Mucosa of descending colon (tissue), 3 donors: ENCODE measurements around the gene JMJD1C. TPM values are rescaled to one million over a fixed set of nuclear protein-coding genes. Genes with fewer than 3 reads are reported as not detected.

Experiments used
- ATAC-seq: fragments of 200-7000 bp; cut with Tn5 transposase; one replicate; pipeline ENCODE4 v1.9.1; 2020; ENCODE audit warnings: mild to moderate bottlenecking, moderate library complexity
- DNase-seq, 3 donors: peaks; one replicate each; pipeline ENCODE4 v3.0.0-alpha.2; 2020
- H3K36me3 ChIP-seq: fragments of 200-600 bp; one replicate; pipeline ENCODE4 v1.8.0; 2021; ENCODE audit warnings: low read depth, mild to moderate bottlenecking
- H3K4me1 ChIP-seq: fragments of 200-600 bp; one replicate; pipeline ENCODE4 v1.8.0; 2021; ENCODE audit warnings: low read depth, mild to moderate bottlenecking
- H3K4me3 ChIP-seq: fragments of 200-600 bp; one replicate; pipeline ENCODE4 v1.8.0; 2021; ENCODE audit warnings: mild to moderate bottlenecking
- H3K9me3 ChIP-seq: fragments of 200-600 bp; one replicate; pipeline ENCODE4 v1.8.0; 2021; ENCODE audit warnings: mild to moderate bottlenecking
- intact Hi-C, 2 donors: fragments of 100-400 bp; cut with DNase I in 1 of 2; cut with micrococcal nuclease in 1 of 2; formaldehyde crosslinking; loops; one replicate each; pipeline versions ENCODE4 v1.11.0 to v1.11.1; 2022; cut with DNase I, micrococcal nuclease
- total RNA-seq, 3 donors: library from RNA; stranded (reverse); fragmentation: NEBNext Ultra II Directional in 2 of 3; extraction: Animal tissue kit (Norgen Biotek cat#: 25700) in 2 of 3; gene quantifications; one replicate each; pipeline versions ENCODE4 v1.2.1 to v1.2.4, GENCODE V29; 2021 to 2023
- TF ChIP-seq, protein P1 (sequence below): fragments of 200-600 bp; IDR thresholded peaks from one replicate; pipeline ENCODE4 v1.8.0; 2022; ENCODE audit warnings: antibody characterized with exemption, mild to moderate bottlenecking
- donor health status: DM: no; HTN: no; CAD: no; lungs with moderate emphysema.
- donor health status: DM: no; HTN: no; CAD: no.
- donor health status: DM: no; HTN: yes; CAD: no.

JMJD1C gene
- total RNA-seq, 3 donors from 2014 or later = 54.1 to 83.8 (median 82.1) TPM

DNA sequence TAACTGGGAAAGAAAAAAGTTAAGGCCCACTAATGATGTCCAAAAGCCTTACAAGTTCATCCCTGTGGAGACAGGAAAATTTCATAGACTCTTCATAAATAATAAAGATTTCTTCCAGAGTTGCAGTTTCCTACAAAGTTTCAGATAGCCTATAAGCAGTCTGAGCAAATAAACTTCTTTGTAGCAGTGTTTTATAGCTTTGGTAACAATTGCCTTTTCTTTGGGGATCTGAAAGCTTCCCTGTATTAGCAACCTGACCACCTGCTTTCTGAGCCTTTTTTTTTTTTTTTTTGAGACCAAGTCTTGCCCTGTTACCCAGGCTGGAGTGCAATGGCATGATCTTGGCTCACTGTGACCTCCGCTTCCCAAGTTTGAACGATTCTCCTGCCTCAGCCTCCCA, 182.7 kb downstream of the JMJD1C start:
- intact Hi-C loops = no loop called here
- H3K4me1 ChIP-seq = no peaks in the 10 kb centered on the region
- no peak overlapping the region for H3K4me3 ChIP-seq
- TF ChIP-seq, protein P1, sequence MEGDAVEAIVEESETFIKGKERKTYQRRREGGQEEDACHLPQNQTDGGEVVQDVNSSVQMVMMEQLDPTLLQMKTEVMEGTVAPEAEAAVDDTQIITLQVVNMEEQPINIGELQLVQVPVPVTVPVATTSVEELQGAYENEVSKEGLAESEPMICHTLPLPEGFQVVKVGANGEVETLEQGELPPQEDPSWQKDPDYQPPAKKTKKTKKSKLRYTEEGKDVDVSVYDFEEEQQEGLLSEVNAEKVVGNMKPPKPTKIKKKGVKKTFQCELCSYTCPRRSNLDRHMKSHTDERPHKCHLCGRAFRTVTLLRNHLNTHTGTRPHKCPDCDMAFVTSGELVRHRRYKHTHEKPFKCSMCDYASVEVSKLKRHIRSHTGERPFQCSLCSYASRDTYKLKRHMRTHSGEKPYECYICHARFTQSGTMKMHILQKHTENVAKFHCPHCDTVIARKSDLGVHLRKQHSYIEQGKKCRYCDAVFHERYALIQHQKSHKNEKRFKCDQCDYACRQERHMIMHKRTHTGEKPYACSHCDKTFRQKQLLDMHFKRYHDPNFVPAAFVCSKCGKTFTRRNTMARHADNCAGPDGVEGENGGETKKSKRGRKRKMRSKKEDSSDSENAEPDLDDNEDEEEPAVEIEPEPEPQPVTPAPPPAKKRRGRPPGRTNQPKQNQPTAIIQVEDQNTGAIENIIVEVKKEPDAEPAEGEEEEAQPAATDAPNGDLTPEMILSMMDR = no peak
- no peaks in the 10 kb centered on the region for H3K9me3 ChIP-seq
- DNase-seq (no peak), ATAC-seq (no peak)
- H3K36me3 ChIP-seq = no peaks in the 10 kb centered on the region

DNA sequence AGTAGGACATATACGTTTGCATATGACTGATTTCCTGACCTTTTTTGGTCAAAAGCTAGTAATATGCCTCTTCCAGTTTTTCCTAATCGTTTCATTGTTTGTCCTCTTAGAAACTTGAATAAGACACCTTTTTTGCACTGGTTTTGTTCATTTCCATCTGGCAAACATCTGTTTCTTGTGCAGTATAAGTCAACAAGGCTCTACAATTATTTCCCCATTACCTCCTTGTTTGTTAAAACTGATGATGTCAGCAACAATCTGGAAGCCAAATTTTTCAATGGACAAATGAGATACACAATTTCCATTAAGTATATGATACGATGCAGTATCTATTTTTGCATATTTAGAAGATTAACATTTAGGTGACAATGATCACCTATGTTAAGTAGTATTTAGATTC, 183.8 kb downstream of the JMJD1C start:
- H3K4me3 ChIP-seq = no peak overlapping the region
- TF ChIP-seq, protein P1 = no peak
- ATAC-seq = no peak
- H3K9me3 ChIP-seq = no peaks in the 10 kb centered on the region
- DNase-seq = no peak
- intact Hi-C loops = no loop called here
- H3K36me3 ChIP-seq = no peaks in the 10 kb centered on the region
- no peaks in the 10 kb centered on the region for H3K4me1 ChIP-seq

DNA sequence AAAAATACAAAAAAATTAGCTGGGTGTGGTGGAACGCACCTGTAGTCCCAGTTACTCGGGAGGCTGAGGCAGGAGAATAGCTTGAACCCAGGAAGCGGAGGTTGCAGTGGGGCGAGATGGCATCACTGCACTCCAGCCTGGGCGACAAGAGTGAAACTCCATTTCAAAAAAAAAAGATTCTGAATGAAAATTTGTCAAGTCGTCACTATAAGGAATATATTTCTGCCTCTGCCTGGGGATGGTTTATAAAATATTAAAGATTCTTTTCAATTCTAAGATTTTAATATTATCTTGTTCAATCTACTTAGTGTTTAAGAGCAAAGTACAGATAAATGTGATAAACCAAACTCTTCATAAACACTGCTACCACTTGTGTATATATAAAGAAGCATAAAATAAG, 185.4 kb downstream of the JMJD1C start:
- no peaks in the 10 kb centered on the region for H3K4me1 ChIP-seq
- DNase-seq (no peak), ATAC-seq (no peak)
- no peak overlapping the region for H3K4me3 ChIP-seq
- intact Hi-C loops = no loop called here
- TF ChIP-seq, protein P1 = no peak
- H3K36me3 ChIP-seq = no peaks in the 10 kb centered on the region
- H3K9me3 ChIP-seq = no peaks in the 10 kb centered on the region

DNA sequence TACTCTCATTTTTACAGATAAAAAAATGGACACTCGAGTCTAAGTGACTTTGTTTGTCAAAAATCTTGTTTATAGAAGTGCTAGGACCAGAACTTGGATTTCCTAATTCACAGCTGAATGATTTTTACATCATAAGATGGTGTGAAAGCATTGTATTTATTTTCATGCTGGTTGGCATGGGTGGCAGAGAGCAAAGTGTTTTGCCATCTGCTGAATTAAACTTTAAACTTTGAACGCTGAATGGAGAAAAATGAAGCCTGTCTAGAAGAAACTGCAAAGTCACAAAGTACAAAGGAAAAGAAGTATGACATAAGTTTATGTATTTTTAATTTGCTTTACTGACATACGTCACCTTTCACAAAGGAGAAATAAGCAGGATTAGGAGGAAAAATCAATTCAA, 190.7 kb downstream of the JMJD1C start:
- DNase-seq (no peak), ATAC-seq (no peak)
- intact Hi-C loops = no loop called here
- Histone ChIP-seq H3K9me3 (no peaks in the 10 kb centered on the region), H3K4me1 (no peaks in the 10 kb centered on the region), H3K36me3 (no peaks in the 10 kb centered on the region), H3K4me3 (no peak overlapping the region)
- TF ChIP-seq, protein P1 = no peak

DNA sequence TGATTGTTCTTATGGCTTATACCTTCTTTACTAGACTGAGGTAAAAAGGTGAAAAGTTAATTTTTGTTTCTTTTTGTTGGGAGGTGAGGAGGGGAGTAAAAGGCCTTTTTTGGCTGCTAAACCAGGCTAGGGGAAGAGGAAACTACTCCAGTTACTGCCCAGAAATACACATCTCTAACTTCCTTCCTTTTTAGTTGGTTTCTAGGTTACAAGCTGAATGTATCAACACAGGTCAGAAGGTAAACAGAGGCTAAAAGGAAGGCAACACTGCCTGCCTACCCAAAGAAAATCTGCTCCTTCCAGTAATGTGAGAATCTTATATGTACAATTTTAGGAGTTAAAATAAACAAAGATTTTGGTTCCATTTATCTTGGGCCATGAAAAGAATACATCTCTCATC, 192.2 kb downstream of the JMJD1C start:
- peak; percentile 43 for ATAC-seq
- intact Hi-C loops = no loop called here
- TF ChIP-seq, protein P1 = no peak

More for the DNA sequence above, 192.2 kb downstream of the JMJD1C start:
- DNase-seq = no peak
- H3K9me3 ChIP-seq = no peaks in the 10 kb centered on the region
- no peaks in the 10 kb centered on the region for H3K36me3 ChIP-seq
- H3K4me3 ChIP-seq = no peak overlapping the region
- peaks cover 7% of the 10 kb centered on the region for H3K4me1 ChIP-seq
